ENCODE measurements around the gene POU2F3. TPM values are rescaled to one million over a fixed set of nuclear protein-coding genes. Genes with fewer than 3 reads are reported as not detected.
A peak's percentile ranks its signal among the peaks of the same experiment; 100 is the strongest.

The POU2F3 gene
- total RNA-seq, 4 donors from 2014 or later = not detected

GRCh38 chr11:120203626-120204025 is 36.3 kb upstream of the POU2F3 start:
- Histone ChIP-seq H3K9me3 (no peaks in the 10 kb centered on the region), H3K4me1 (peaks cover 7 to 11% of the 10 kb centered on the region in 2 donors), H3K27me3 (no peaks in the 10 kb centered on the region), H3K4me3 (no peak overlapping the region), H3K27ac (no peak overlapping the region), H3K36me3 (no peaks in the 10 kb centered on the region)
- DNase-seq = no peak
- no peak for ATAC-seq
- in situ Hi-C loops (cut with MboI; ENCODE audit: low sequenced_read_pairs in 4 of 4) = no loop called here
- intact Hi-C loops (cut with DNase I; ENCODE audit: low total_unique reads) = no loop called here
- no peak for TF ChIP-seq CTCF (IDR thresholded peaks at IDR 0.05 in 4 of 5, conservative IDR thresholded peaks at IDR 0.05 in 1 of 5)
- TF ChIP-seq POLR2A (IDR thresholded peaks at IDR 0.05) = no peak

DNA sequence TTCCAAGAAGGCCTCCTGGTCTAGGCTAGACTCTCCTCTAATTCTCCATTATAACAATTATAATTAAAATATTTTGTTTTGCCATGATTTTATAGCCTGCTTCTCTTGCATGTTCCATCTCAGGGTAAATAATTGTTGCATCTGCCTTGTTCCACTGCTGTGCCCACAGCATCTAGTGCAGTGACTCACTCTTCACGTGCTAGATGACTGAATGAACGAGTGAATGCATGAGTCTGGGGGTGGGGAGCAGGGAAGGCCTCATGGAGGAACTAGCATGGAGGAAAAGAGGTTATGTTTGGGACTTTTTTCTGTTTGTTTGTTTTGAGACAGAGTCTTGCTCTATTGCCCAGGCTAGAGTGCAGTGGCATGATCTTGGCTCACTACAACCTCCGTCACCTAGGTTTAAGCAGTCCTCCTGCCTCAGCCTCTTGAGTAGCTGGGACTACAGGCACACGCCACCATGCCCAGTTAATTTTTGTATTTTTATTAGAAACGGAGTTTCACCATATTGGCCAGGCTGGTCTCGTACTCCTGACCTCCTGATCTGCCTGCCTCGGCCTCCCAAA is 34.3 kb upstream of the POU2F3 start:
- Histone ChIP-seq H3K4me3 (no peak overlapping the region), H3K27ac (no peak overlapping the region), H3K36me3 (no peaks in the 10 kb centered on the region), H3K27me3 (no peaks in the 10 kb centered on the region), H3K4me1 (peaks cover 17 to 23% of the 10 kb centered on the region in 2 donors), H3K9me3 (no peaks in the 10 kb centered on the region)
- intact Hi-C loops (cut with DNase I; ENCODE audit: low total_unique reads) (no loop called here), in situ Hi-C loops (cut with MboI; ENCODE audit: low sequenced_read_pairs in 4 of 4) (no loop called here)
- DNase-seq (no peak), ATAC-seq (no peak)
- TF ChIP-seq CTCF (IDR thresholded peaks at IDR 0.05 in 4 of 5, conservative IDR thresholded peaks at IDR 0.05 in 1 of 5) = no peak
- no peak for TF ChIP-seq POLR2A (IDR thresholded peaks at IDR 0.05)

DNA sequence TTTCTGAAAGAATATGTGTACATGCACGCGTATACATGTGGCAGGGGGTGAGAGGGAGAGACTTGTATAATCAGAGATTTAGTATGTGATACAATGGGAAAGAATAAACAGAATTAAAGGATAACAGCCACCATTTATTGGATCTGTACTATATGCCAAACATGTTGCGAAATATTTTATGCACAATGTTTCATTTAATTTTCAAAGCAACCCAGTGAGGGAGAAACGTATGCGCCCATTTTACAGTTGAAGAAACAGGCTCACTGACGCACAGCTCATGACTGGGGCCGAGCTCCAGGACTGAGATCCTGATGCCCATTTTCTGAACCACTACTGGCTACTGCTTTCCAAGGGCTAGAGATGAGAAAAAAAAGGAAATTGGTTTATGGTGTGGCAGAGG is 32.4 kb upstream of the POU2F3 start:
- DNase-seq (no peak), ATAC-seq (no peak)
- Histone ChIP-seq H3K4me3 (no peak overlapping the region), H3K27ac (peak overlapping the region in 1 of 4 donors; percentile 56), H3K4me1 (peaks cover 17 to 23% of the 10 kb centered on the region in 2 donors), H3K9me3 (no peaks in the 10 kb centered on the region), H3K36me3 (no peaks in the 10 kb centered on the region), H3K27me3 (no peaks in the 10 kb centered on the region)
- TF ChIP-seq POLR2A (IDR thresholded peaks at IDR 0.05) = no peak
- in situ Hi-C loops (cut with MboI; ENCODE audit: low sequenced_read_pairs in 4 of 4) (no loop called here), intact Hi-C loops (cut with DNase I; ENCODE audit: low total_unique reads) (no loop called here)

- Histone ChIP-seq H3K27ac (peak overlapping the region in 3 of 4 donors; percentile 3 to 79 (median 56)), H3K4me3 (no peak overlapping the region), H3K9me3 (no peaks in the 10 kb centered on the region), H3K27me3 (no peaks in the 10 kb centered on the region), H3K4me1 (peaks cover 17 to 23% of the 10 kb centered on the region in 2 donors), H3K36me3 (no peaks in the 10 kb centered on the region)
- TF ChIP-seq CTCF (IDR thresholded peaks at IDR 0.05 in 4 of 5, conservative IDR thresholded peaks at IDR 0.05 in 1 of 5) (no peak), POLR2A (IDR thresholded peaks at IDR 0.05) (no peak)
- DNase-seq (no peak), ATAC-seq (no peak)
- in situ Hi-C loops (cut with MboI; ENCODE audit: low sequenced_read_pairs in 4 of 4) = no loop called here
- intact Hi-C loops (cut with DNase I; ENCODE audit: low total_unique reads) = no loop called here
Measured at GRCh38 chr11:120208001-120208441, 31.9 kb upstream of the POU2F3 start.

GRCh38 chr11:120208777-120209176 is 31.2 kb upstream of the POU2F3 start:
- Histone ChIP-seq H3K9me3 (no peaks in the 10 kb centered on the region), H3K27me3 (no peaks in the 10 kb centered on the region), H3K27ac (peak overlapping the region in 3 of 4 donors; percentile 3 to 79 (median 56)), H3K4me3 (no peak overlapping the region), H3K36me3 (no peaks in the 10 kb centered on the region), H3K4me1 (peaks cover 17 to 23% of the 10 kb centered on the region in 2 donors)
- no peak for ATAC-seq
- in situ Hi-C loops (cut with MboI; ENCODE audit: low sequenced_read_pairs in 4 of 4) = no loop called here
- no peak for TF ChIP-seq CTCF (IDR thresholded peaks at IDR 0.05 in 4 of 5, conservative IDR thresholded peaks at IDR 0.05 in 1 of 5)
- no peak for TF ChIP-seq POLR2A (IDR thresholded peaks at IDR 0.05)
- peak; percentile 41 to 51 for DNase-seq
- intact Hi-C loops (cut with DNase I; ENCODE audit: low total_unique reads) = no loop called here

Measured in gastrocnemius medialis (tissue), 4 donors.